Esophagus squamous epithelium (tissue), 5 donors: ENCODE measurements around the gene LCN10. TPM values are rescaled to one million over a fixed set of nuclear protein-coding genes. Genes with fewer than 3 reads are reported as not detected.
"Not testable (repeated sequence)": the region's sequence is repeated elsewhere in the genome, so short reads cannot be mapped to it uniquely, and the experiment has no call there.

Experiments used
- DNase-seq: peaks from one replicate; lab custom pipeline; 2025; lab: John Stamatoyannopoulos, UW
- H3K27ac ChIP-seq, 4 donors: fragments of 200-600 bp; sonication (generic); one replicate each; pipeline ENCODE4 v1.5.1; 2016 to 2019; ENCODE audit warnings: mild to moderate bottlenecking in 1 of 4
- H3K27me3 ChIP-seq, 4 donors: fragments of 200-600 bp; sonication (generic); 1 replicate in 3 of 4; 2 replicates in 1 of 4; pipeline versions ENCODE4 v1.5.1 to v1.6.0; 2017 to 2021; ENCODE audit warnings: antibody characterized with exemption in 1 of 4
- H3K36me3 ChIP-seq, 3 donors: fragments of 200-600 bp; sonication (generic); one replicate each; pipeline ENCODE4 v1.5.1; 2016 to 2019
- H3K4me1 ChIP-seq, 3 donors: fragments of 200-600 bp; sonication (generic); one replicate each; pipeline ENCODE4 v1.5.1; 2017 to 2019
- H3K4me3 ChIP-seq, 4 donors: fragments of 200-600 bp; sonication (generic); 1 replicate in 3 of 4; 2 replicates in 1 of 4; pipeline ENCODE4 v1.5.1; 2016 to 2019; ENCODE audit warnings: mild to moderate bottlenecking in 2 of 4, moderate library complexity in 1 of 4
- H3K9me3 ChIP-seq, 3 donors: fragments of 200-600 bp; sonication (generic); one replicate each; pipeline ENCODE4 v1.5.1; 2016 to 2019
- CTCF ChIP-seq, 6 experiments: fragments of 450-650 bp in 4 of 6; fragments of 200-600 bp in 2 of 6; sonication (generic) in 2 of 6; IDR thresholded peaks; one replicate each; pipeline ENCODE4 v1.5.1; 2016 to 2019; ENCODE audit warnings: antibody characterized with exemption in 6 of 6, mild to moderate bottlenecking in 4 of 6, moderate library complexity in 4 of 6
- POLR2A ChIP-seq, 4 donors: fragments of 450-650 bp; IDR thresholded peaks; one replicate each; pipeline ENCODE4 v1.6.1; 2017; ENCODE audit warnings: antibody characterized with exemption in 4 of 4, mild to moderate bottlenecking in 4 of 4, moderate library complexity in 3 of 4
- WGBS, 2 donors: methylation state at CpG; one replicate each; pipeline ENCODE4 v1.1.5; 2018; 5-methylcytosine and 5-hydroxymethylcytosine counted together
- intact Hi-C: fragments of 100-400 bp; cut with DNase I; formaldehyde crosslinking; loops from one replicate; pipeline ENCODE4 v1.15.0; 2022
- total RNA-seq, 4 donors: library from RNA; depleted of rRNA; stranded (reverse); fragments of >200 nt; gene quantifications; one replicate each; pipeline ENCODE4 v1.1.0, GENCODE V29; 2016
- donor health status: DM: yes; HTN: yes; CAD: no.

The LCN10 gene
- total RNA-seq = 1 to 10 TPM in 3 of 4 donors, under 1 TPM in 1; 0.64 to 3.8 (median 2.2) TPM

GRCh38 chr9:136742591-136743391 lies at the start of gene LCN10:
Gene LCN10, minus strand, starts transcription at chr9:136742940. Its CDS starts 37 bp downstream, at chr9:136742903.
- WGBS, 2 donors = 14% methylated on average over 9 of the region's 25 CpGs; no CpG with 5 or more reads in 1 of the 2 donors
- intact Hi-C loops = no loop called here
- DNase-seq = no peak
- H3K36me3 ChIP-seq = no peaks in the 10 kb centered on the region
- H3K27ac ChIP-seq = no peak within 1 kb of the TSS
- peak within 1 kb of the TSS in 3 of 4 donors; percentile 1 to 49 (median 18) for H3K4me3 ChIP-seq
- H3K9me3 ChIP-seq = no peaks in the 10 kb centered on the region
- peaks cover 24 to 35% (median 29%) of the 10 kb centered on the region in 3 donors for H3K4me1 ChIP-seq
- H3K27me3 ChIP-seq = peaks cover 10 to 88% (median 20%) of the 10 kb centered on the region in 4 donors
- TF ChIP-seq POLR2A (IDR thresholded peaks at IDR 0.05) = no peak
- TF ChIP-seq CTCF (IDR thresholded peaks at IDR 0.05) = peak in 1 of 6 experiments; percentile 18

GRCh38 chr9:136791516-136792276 lies 49.0 kb upstream of the LCN10 start:
- 4% methylated on average over 9 of the region's 29 CpGs; no CpG with 5 or more reads in 1 of the 2 donors for WGBS, 2 donors
- H3K27ac ChIP-seq = peak overlapping the region; percentile 99 to 100 (median 99)
- H3K27me3 ChIP-seq = peaks cover 0 to 14% (median 0%) of the 10 kb centered on the region in 4 donors
- peaks cover 11 to 50% (median 17%) of the 10 kb centered on the region in 3 donors for H3K4me1 ChIP-seq
- peaks cover 0 to 23% (median 3%) of the 10 kb centered on the region in 3 donors for H3K36me3 ChIP-seq
- intact Hi-C loops = no loop called here
- TF ChIP-seq POLR2A (IDR thresholded peaks at IDR 0.05) = peak in 1 of 4 donors; percentile 22
- TF ChIP-seq CTCF (IDR thresholded peaks at IDR 0.05) = peak; percentile 90 to 99 (median 97)
- no peaks in the 10 kb centered on the region for H3K9me3 ChIP-seq
- DNase-seq = no peak
- peak overlapping the region; percentile 47 to 90 (median 79) for H3K4me3 ChIP-seq

- Histone ChIP-seq H3K4me1 (peaks cover 11 to 42% (median 17%) of the 10 kb centered on the region in 3 donors), H3K27me3 (peaks cover 0 to 6% (median 0%) of the 10 kb centered on the region in 4 donors), H3K27ac (peak within 1 kb of the TSS; percentile 99 to 100 (median 99)), H3K9me3 (no peaks in the 10 kb centered on the region), H3K4me3 (peak within 1 kb of the TSS; percentile 47 to 90 (median 79)), H3K36me3 (peaks cover 0 to 23% (median 3%) of the 10 kb centered on the region in 3 donors)
- peak; percentile 98 for DNase-seq
- 0 to 6% methylated on average over 2 to 5 of the region's 70 CpGs for WGBS, 2 donors
- TF ChIP-seq POLR2A (IDR thresholded peaks at IDR 0.05) (peak in 3 of 4 donors; percentile 59 to 91 (median 74)), CTCF (IDR thresholded peaks at IDR 0.05) (no peak)
- intact Hi-C loops = no loop called here
Observed at GRCh38 chr9:136790640-136791515, 48.1 kb upstream of the LCN10 start, which contains the start of gene TMEM141. Gene TMEM141, plus strand, starts transcription at chr9:136791344. Its CDS starts 27 bp downstream, at chr9:136791371.

- H3K36me3 ChIP-seq = peaks cover 0 to 23% (median 3%) of the 10 kb centered on the region in 3 donors
- H3K4me3 ChIP-seq = no peak overlapping the region
- no peak for DNase-seq
- intact Hi-C loops = loop anchor here (5.0 kb wide), 1 partner anchor 258 kb away; the partner anchor contains the start of gene NPDC1
- peak overlapping the region in 1 of 4 donors; percentile 99 for H3K27ac ChIP-seq
- TF ChIP-seq CTCF (IDR thresholded peaks at IDR 0.05) (no peak), POLR2A (IDR thresholded peaks at IDR 0.05) (no peak)
- H3K4me1 ChIP-seq = peaks cover 11 to 36% (median 17%) of the 10 kb centered on the region in 3 donors
- no peaks in the 10 kb centered on the region for H3K9me3 ChIP-seq
- no peaks in the 10 kb centered on the region for H3K27me3 ChIP-seq
- WGBS, 2 donors = 55 to 60% methylated on average over 3 of the region's 3 CpGs
Observed at GRCh38 chr9:136789523-136789937, 46.8 kb upstream of the LCN10 start.

- H3K9me3 ChIP-seq, H3K4me3 ChIP-seq, H3K27me3 ChIP-seq, DNase-seq, H3K27ac ChIP-seq: not testable (repeated sequence)
- Histone ChIP-seq H3K36me3 (peaks cover 0 to 18% (median 3%) of the 10 kb centered on the region in 3 donors), H3K4me1 (peaks cover 11 to 36% (median 17%) of the 10 kb centered on the region in 3 donors)
- intact Hi-C loops = loop anchor here (5.0 kb wide), 1 partner anchor 258 kb away; the partner anchor contains the start of gene NPDC1
- 77 to 83% methylated on average over 24 to 25 of the region's 27 CpGs for WGBS, 2 donors
Observed at GRCh38 chr9:136788644-136789522, 46.1 kb upstream of the LCN10 start.
